Measurements from ENCODE around the gene FOXC2. TPM values are rescaled to one million over a fixed set of nuclear protein-coding genes. Genes with fewer than 3 reads are reported as not detected.

Gene FOXC2
- total and polyA plus RNA-seq, 2 of the 13 experiments (the other 11 are each of a cell fraction or from before 2014, with no cell fraction given) = not detected

- TF ChIP-seq KAT8 (CRISPR knock-in tag; IDR thresholded peaks at IDR 0.05) (peak; percentile 98), NCOA2 (CRISPR knock-in tag; IDR thresholded peaks at IDR 0.05) (peak; percentile 31; the same call in 1 of the 2 replicates), HIVEP1 (CRISPR knock-in tag; IDR thresholded peaks at IDR 0.05) (peak; percentile 76), SOX6 (IDR thresholded peaks at IDR 0.05) (no peak), SOX6 (CRISPR knock-in tag; IDR thresholded peaks at IDR 0.05) (peak; percentile 77), CREB1 (IDR thresholded peaks at IDR 0.05) (peak; percentile 100), CREB1 (CRISPR knock-in tag; IDR thresholded peaks at IDR 0.05) (peak; percentile 99), ZFYVE20 (CRISPR knock-in tag; IDR thresholded peaks at IDR 0.05; ENCODE audit: borderline replicate concordance, low read depth) (no peak), ZNF564 (CRISPR knock-in tag; IDR thresholded peaks at IDR 0.05) (no peak), ZNF24 (IDR thresholded peaks at IDR 0.05) (no peak), ZBTB49 (CRISPR knock-in tag; IDR thresholded peaks at IDR 0.05; ENCODE audit: borderline replicate concordance) (no peak), DNMT3B (CRISPR knock-in tag; conservative IDR thresholded peaks at IDR 0.05) (peak; percentile 82; the same call in 1 of the 2 replicates), ZBTB44 (CRISPR knock-in tag; IDR thresholded peaks at IDR 0.05) (0 out of 2 replicates have a peak, but pooled peaks have one; percentile 11), ELF3 (CRISPR knock-in tag; IDR thresholded peaks at IDR 0.05) (0 out of 2 replicates have a peak, but pooled peaks have one; percentile 16), KLF16 (CRISPR knock-in tag; IDR thresholded peaks at IDR 0.05) (peak in 1 of 2 experiments; percentile 70; a peak in 2 of 4 replicates), RNF219 (CRISPR knock-in tag; IDR thresholded peaks at IDR 0.05) (no peak), GLMP (CRISPR knock-in tag; IDR thresholded peaks at IDR 0.05; ENCODE audit: borderline replicate concordance) (no peak), ZNF724P (CRISPR knock-in tag; IDR thresholded peaks at IDR 0.05; ENCODE audit: borderline replicate concordance) (peak; percentile 79; the same call in 1 of the 2 replicates), ZNF577 (CRISPR knock-in tag; IDR thresholded peaks at IDR 0.05; ENCODE audit: borderline replicate concordance, low read depth) (no peak), FOXM1 (CRISPR knock-in tag; IDR thresholded peaks at IDR 0.05) (peak; percentile 60; the same call in 1 of the 2 replicates)
Measured at GRCh38 chr16:86554917-86555703, 11.5 kb upstream of the FOXC2 start, which contains the start of gene MTHFSD (continued).
